OCI-LY7 (cell line): ENCODE data around the gene MAP2K5.

Source experiments
- CTCF ChIP-seq: fragments of 200-600 bp; sonication (generic); conservative IDR thresholded peaks from 2 replicates; pipeline ENCODE4 v1.5.1; 2014; ENCODE audit warnings: mild to moderate bottlenecking, antibody characterized with exemption, low read length, moderate library complexity, mixed read lengths
- EZH2phosphoT487 ChIP-seq: fragments of 200-600 bp; sonication (generic); IDR thresholded peaks from 2 replicates; pipeline ENCODE4 v1.6.1; 2018; ENCODE audit warnings: low read depth, borderline replicate concordance, mild to moderate bottlenecking, mixed run types, antibody characterized with exemption, low read length, moderate library complexity, mixed read lengths

- TF ChIP-seq EZH2phosphoT487, result no peak
- TF ChIP-seq CTCF, result no peak
Observed at GRCh38 chr15:67587331-67587730, 44.8 kb downstream of the MAP2K5 start.
